SK-N-SH (cell line): ENCODE results near the gene HSPE1. TPM values are rescaled to one million over a fixed set of nuclear protein-coding genes. Genes with fewer than 3 reads are reported as not detected.

Experiments
- CTCF ChIA-PET: fragments of 300-600, 350-600 bp; formaldehyde crosslinking; extraction: SDS; loops from one replicate; lab custom pipeline; 2021; lab: Yijun Ruan, JAX
- POLR2A ChIA-PET: fragments of 350-600 bp; sonication (Branson Sonifier 250); formaldehyde crosslinking; extraction: SDS; loops from one replicate; lab custom pipeline; 2020; ENCODE audit warnings: antibody characterized with exemption, inconsistent platforms; lab: Yijun Ruan, JAX
- DNase-seq: peaks from one replicate; pipeline ENCODE4 v3.0.0; 2012
- H2AFZ ChIP-seq: fragments of 200-600 bp; sonication (generic); 2 replicates; pipeline ENCODE4 v1.8.1; 2016; ENCODE audit warnings: antibody characterized with exemption, mild to moderate bottlenecking, low read depth
- H3F3A ChIP-seq: fragments of 200-600 bp; sonication (generic); replicated peaks from 2 replicates; pipeline ENCODE3; 2016; ENCODE audit warnings: antibody characterized with exemption, mild to moderate bottlenecking; ENCODE audit not compliant: insufficient read depth
- H3K27ac ChIP-seq, 2 experiments: fragments of 200-500 bp in 1 of 2; fragments of 200-600 bp in 1 of 2; sonication (Bioruptor generic) in 1 of 2; sonication (generic), shearing (Covaris generic) in 1 of 2; 2 replicates each; pipeline versions ENCODE4 v1.5.1 to v1.6.1; 2014 to 2016; ENCODE audit warnings: low read depth in 2 of 2, inconsistent platforms in 1 of 2, low read length in 1 of 2, mild to moderate bottlenecking in 1 of 2, mixed read lengths in 1 of 2
- H3K27me3 ChIP-seq: fragments of 200-600 bp; sonication (generic), shearing (Covaris generic); 2 replicates; pipeline ENCODE4 v1.6.1; 2016; ENCODE audit warnings: mixed run types; ENCODE audit not compliant: insufficient read depth
- H3K36me3 ChIP-seq, 2 experiments: fragments of 200-500 bp in 1 of 2; fragments of 200-600 bp in 1 of 2; sonication (Bioruptor generic) in 1 of 2; sonication (generic) in 1 of 2; replicated peaks in 1 of 2; 2 replicates each; pipeline versions ENCODE3 to v1.5.1; 2014 to 2016; ENCODE audit warnings: low read length in 1 of 2, mild to moderate bottlenecking in 1 of 2; ENCODE audit not compliant: insufficient read depth in 2 of 2, control insufficient read depth in 1 of 2
- H3K4me1 ChIP-seq, 2 experiments: fragments of 200-500 bp in 1 of 2; fragments of 200-600 bp in 1 of 2; sonication (Bioruptor generic) in 1 of 2; sonication (generic), shearing (Covaris generic) in 1 of 2; 2 replicates each; pipeline versions ENCODE4 v1.5.1 to v1.6.1; 2014 to 2016; ENCODE audit warnings: low read depth in 1 of 2, low read length in 1 of 2, mixed run types in 1 of 2; ENCODE audit not compliant: insufficient read depth in 2 of 2, control insufficient read depth in 1 of 2
- H3K4me2 ChIP-seq: fragments of 200-600 bp; sonication (generic), shearing (Covaris generic); 2 replicates; pipeline ENCODE4 v1.6.1; 2017; ENCODE audit warnings: mixed run types
- H3K4me3 ChIP-seq, 2 experiments: fragments of 200-500 bp in 1 of 2; fragments of 200-600 bp in 1 of 2; sonication (Bioruptor generic) in 1 of 2; sonication (generic), shearing (Covaris generic) in 1 of 2; 2 replicates each; pipeline versions ENCODE4 v1.5.1 to v1.8.1; 2014 to 2016; ENCODE audit warnings: low read depth in 2 of 2, inconsistent platforms in 1 of 2, low read length in 1 of 2, mild to moderate bottlenecking in 1 of 2, mixed read lengths in 1 of 2, moderate library complexity in 1 of 2
- H3K79me2 ChIP-seq: fragments of 200-600 bp; sonication (generic); 2 replicates; pipeline ENCODE4 v1.8.1; 2017; ENCODE audit warnings: mild to moderate bottlenecking; ENCODE audit not compliant: insufficient read depth
- H3K9ac ChIP-seq: fragments of 200-600 bp; sonication (generic); 2 replicates; pipeline ENCODE4 v1.6.1; 2017; ENCODE audit warnings: mixed run types
- H3K9me2 ChIP-seq: fragments of 200-600 bp; sonication (generic); 2 replicates; pipeline ENCODE4 v1.6.1; 2017; ENCODE audit warnings: mixed run types
- H3K9me3 ChIP-seq: fragments of 200-600 bp; sonication (generic); 2 replicates; pipeline ENCODE4 v1.6.1; 2017; ENCODE audit warnings: mixed run types, mild to moderate bottlenecking, moderate library complexity
- H4K20me1 ChIP-seq: fragments of 200-600 bp; sonication (generic); 2 replicates; pipeline ENCODE4 v1.6.1; 2017; ENCODE audit warnings: mild to moderate bottlenecking, mixed run types; ENCODE audit not compliant: insufficient read depth
- CHD2 ChIP-seq: fragments of 150-350 bp; IDR thresholded peaks from 2 replicates; pipeline ENCODE4 v1.6.1; 2018; ENCODE audit warnings: low read length; ENCODE audit not compliant: partially characterized antibody
- ELF1 ChIP-seq: IDR thresholded peaks from 2 replicates; pipeline ENCODE4 v1.4.0; 2012
- FOSL2 ChIP-seq: IDR thresholded peaks from 2 replicates; pipeline ENCODE4 v1.4.0; 2012; ENCODE audit warnings: low read depth, mild to moderate bottlenecking, moderate library complexity, borderline replicate concordance
- FOXJ3 ChIP-seq: sonication (generic); formaldehyde crosslinking; IDR thresholded peaks from 2 replicates; pipeline ENCODE4 v1.5.1; 2020; ENCODE audit warnings: mild to moderate bottlenecking, missing genetic modification reagents
- FOXM1 ChIP-seq: IDR thresholded peaks from 2 replicates; pipeline ENCODE4 v1.4.0; 2012; ENCODE audit warnings: low read depth, mild to moderate bottlenecking
- GATA2 ChIP-seq: sonication (generic); formaldehyde crosslinking; IDR thresholded peaks from 2 replicates; pipeline ENCODE4 v1.5.0; 2020; ENCODE audit warnings: mild to moderate bottlenecking, missing genetic modification reagents
- MEF2A ChIP-seq: IDR thresholded peaks from 2 replicates; pipeline ENCODE4 v1.4.0; 2012; ENCODE audit warnings: low read depth, borderline replicate concordance
- MXI1 ChIP-seq: IDR thresholded peaks from 2 replicates; pipeline ENCODE4 v1.6.1; 2012; ENCODE audit warnings: mild to moderate bottlenecking, low read depth, low read length, improper control_type of control experiment
- NFIC ChIP-seq: IDR thresholded peaks from 2 replicates; pipeline ENCODE4 v1.4.0; 2012; ENCODE audit warnings: borderline replicate concordance
- NRF1 ChIP-seq: IDR thresholded peaks from 2 replicates; pipeline ENCODE4 v1.6.1; 2012; ENCODE audit warnings: low read depth, mild to moderate bottlenecking, low read length
- RCOR1 ChIP-seq: fragments of 150-350 bp; IDR thresholded peaks from 2 replicates; pipeline ENCODE4 v1.6.1; 2017; ENCODE audit warnings: antibody characterized with exemption, low read length
- RFX5 ChIP-seq: IDR thresholded peaks from 2 replicates; pipeline ENCODE4 v1.6.1; 2012; ENCODE audit warnings: mild to moderate bottlenecking, improper control_type of control experiment, low read length
- SIN3A ChIP-seq: IDR thresholded peaks from 2 replicates; pipeline ENCODE4 v1.6.1; 2012; ENCODE audit warnings: low read depth, mild to moderate bottlenecking, low read length, moderate library complexity, borderline replicate concordance
- TAF1 ChIP-seq: IDR thresholded peaks from 2 replicates; pipeline ENCODE4 v1.6.1; 2012; ENCODE audit warnings: low read depth, mild to moderate bottlenecking, low read length, moderate library complexity, borderline replicate concordance
- TCF12 ChIP-seq: IDR thresholded peaks from 2 replicates; pipeline ENCODE4 v1.4.0; 2012
- TEAD4 ChIP-seq: IDR thresholded peaks from 2 replicates; pipeline ENCODE4 v1.4.0; 2012; ENCODE audit warnings: mild to moderate bottlenecking, borderline replicate concordance; ENCODE audit not compliant: insufficient read depth
- YY1 ChIP-seq: IDR thresholded peaks from 2 replicates; pipeline ENCODE4 v1.4.0; 2012; ENCODE audit warnings: low read depth, mild to moderate bottlenecking
- WGBS: methylation state at CpG from one replicate; pipeline ENCODE4 v1.1.6; 2017; ENCODE audit warnings: low lambda C conversion rate; 5-methylcytosine and 5-hydroxymethylcytosine counted together
- polyA plus RNA-seq, 3 experiments: library from polyadenylated mRNA; depleted of rRNA; stranded (reverse); fragments of >200 nt; gene quantifications; 2 replicates each; pipeline ENCODE4 v1.2.3, GENCODE V29; 2012
- TF ChIP-seq, protein P1 (sequence below): IDR thresholded peaks from 2 replicates; pipeline ENCODE4 v1.4.0; 2012; ENCODE audit warnings: low read depth
- TF ChIP-seq, protein P2 (sequence below): fragments of 200-600 bp; sonication (generic); IDR thresholded peaks from 2 replicates; pipeline ENCODE4 v1.6.1; 2017; ENCODE audit warnings: antibody characterized with exemption, mild to moderate bottlenecking, moderate library complexity
- TF ChIP-seq, protein P3 (sequence below): IDR thresholded peaks from 2 replicates; pipeline ENCODE4 v1.4.0; 2012; ENCODE audit warnings: low read depth, borderline replicate concordance
- TF ChIP-seq, protein P4 (sequence below): fragments of 150-350 bp; IDR thresholded peaks from 2 replicates; pipeline ENCODE4 v1.6.1; 2016; ENCODE audit warnings: mild to moderate bottlenecking, low read depth, low read length

Gene HSPE1
- polyA plus RNA-seq, 1 of the 3 experiments (the other 2 are of a cell fraction): 130 TPM

DNA sequence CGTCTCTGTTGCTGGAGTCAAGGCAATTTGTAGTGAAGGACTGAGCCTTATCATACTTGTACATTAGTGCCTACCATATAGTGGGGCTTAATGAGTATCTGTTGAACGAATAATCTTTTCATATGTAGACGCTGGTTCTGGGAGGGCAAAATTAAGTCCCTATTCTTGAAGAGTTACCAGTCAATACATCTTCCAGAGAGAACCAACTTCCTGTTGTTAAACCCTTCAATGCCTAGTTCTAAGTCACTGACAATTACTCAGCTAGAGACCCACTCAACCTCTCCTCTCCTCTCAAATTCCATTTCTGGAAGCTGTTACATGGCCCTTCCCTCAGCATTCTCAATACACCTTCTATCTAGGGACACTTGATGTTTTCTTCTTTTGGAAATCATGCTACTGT lies 14.6 kb downstream of the HSPE1 start:
- WGBS: 93% methylated on average over 3 of the region's 3 CpGs
- H3K9me2 ChIP-seq: no peaks in the 10 kb centered on the region
- H3K4me1 ChIP-seq: peaks cover 0 to 8% of the 10 kb centered on the region in 2 experiments
- H3K4me2 ChIP-seq: peak overlapping the region; percentile 99
- TF ChIP-seq MXI1: no peak
- no peak for TF ChIP-seq ELF1
- no peak for TF ChIP-seq NFIC
- TF ChIP-seq, protein P1, sequence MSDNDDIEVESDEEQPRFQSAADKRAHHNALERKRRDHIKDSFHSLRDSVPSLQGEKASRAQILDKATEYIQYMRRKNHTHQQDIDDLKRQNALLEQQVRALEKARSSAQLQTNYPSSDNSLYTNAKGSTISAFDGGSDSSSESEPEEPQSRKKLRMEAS: no peak
- no peak for TF ChIP-seq TEAD4
- TF ChIP-seq CHD2: no peak
- no peak for TF ChIP-seq FOXJ3 (CRISPR knock-in tag)
- no peak for TF ChIP-seq FOXM1
- no peak for TF ChIP-seq GATA2 (CRISPR knock-in tag)
- H3K9ac ChIP-seq: peak overlapping the region; percentile 91; the same call in 1 of the 2 replicates
- H3K27me3 ChIP-seq: no peaks in the 10 kb centered on the region
- peak overlapping the region; percentile 98 for H2AFZ ChIP-seq
- peak overlapping the region; percentile 79 to 97 for H3K27ac ChIP-seq
- peaks cover 26% of the 10 kb centered on the region for H4K20me1 ChIP-seq
- peak overlapping the region; percentile 77 to 89; a peak in 3 of 4 replicates for H3K4me3 ChIP-seq
- ChIA-PET POLR2A (interaction anchor here (2.2 to 3.0 kb wide), 2 partner anchors 8 to 15 kb away, joined by 8 to 46 read pairs; partner anchors contain the start of genes HSPD1 and HSPE1), CTCF (interaction anchor here (1.3 kb wide), 1 partner anchor 10 kb away, joined by 6 read pairs; no protein-coding TSS in a partner anchor)
- peaks cover 39% of the 10 kb centered on the region for H3K79me2 ChIP-seq
- H3K9me3 ChIP-seq: no peaks in the 10 kb centered on the region
- peaks cover 0 to 8% of the 10 kb centered on the region in 2 experiments for H3K36me3 ChIP-seq
- peaks cover 3% of the 10 kb centered on the region for H3F3A ChIP-seq
- DNase-seq: peak; percentile 3

DNA sequence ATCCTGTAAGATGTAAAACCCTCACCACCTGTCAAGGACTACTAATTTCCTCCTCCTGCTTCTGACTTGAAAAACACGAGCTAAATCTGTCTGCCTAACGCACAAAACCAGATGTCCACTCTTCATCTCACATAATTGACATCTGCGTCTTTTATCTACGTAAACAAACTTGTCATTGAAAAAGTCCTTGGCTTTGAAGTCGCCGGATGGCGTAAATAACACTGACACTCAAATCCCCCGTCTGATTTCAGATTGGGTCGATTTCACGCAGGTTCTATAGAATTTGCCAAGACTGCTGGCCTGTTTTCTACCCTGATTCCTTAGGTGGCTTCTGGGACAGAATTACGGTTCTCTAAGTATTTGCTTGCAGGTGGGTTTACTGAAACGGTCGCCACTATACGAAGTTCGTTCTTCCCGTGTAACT lies 15.1 kb downstream of the HSPE1 start:
- Histone ChIP-seq H3F3A (peaks cover 3% of the 10 kb centered on the region), H3K27ac (peak overlapping the region; percentile 79 to 97), H3K4me1 (peaks cover 0 to 8% of the 10 kb centered on the region in 2 experiments), H3K4me3 (peak overlapping the region; percentile 77 to 89), H3K9me2 (no peaks in the 10 kb centered on the region), H3K79me2 (peaks cover 44% of the 10 kb centered on the region), H3K4me2 (peak overlapping the region; percentile 99), H3K36me3 (peaks cover 0 to 13% of the 10 kb centered on the region in 2 experiments), H3K9me3 (no peaks in the 10 kb centered on the region), H3K27me3 (no peaks in the 10 kb centered on the region), H2AFZ (peak overlapping the region; percentile 98), H4K20me1 (peaks cover 31% of the 10 kb centered on the region), H3K9ac (peak overlapping the region; percentile 91)
- WGBS: 8% methylated on average over 10 of the region's 16 CpGs
- ChIA-PET POLR2A (interaction anchor here (0.6 to 3.0 kb wide), 5 partner anchors 9 to 59 kb away, joined by 3 to 46 read pairs (median 5); partner anchors contain the start of genes HSPD1 and HSPE1), CTCF (interaction anchor here (1.1 to 2.2 kb wide), 3 partner anchors 10 to 15 kb away, joined by 3 to 11 read pairs (median 6); partner anchors contain the start of genes HSPD1 and HSPE1)
- DNase-seq: peak; percentile 60
- TF ChIP-seq RCOR1 (peak; percentile 51; the same call in 1 of the 2 replicates), FOXJ3 (CRISPR knock-in tag) (0 out of 2 replicates have a peak, but pooled peaks have one; percentile 29), YY1 (no peak), MEF2A (no peak), FOXM1 (no peak), RFX5 (no peak), TCF12 (no peak), NRF1 (no peak), TEAD4 (no peak), CHD2 (no peak), TAF1 (no peak), ELF1 (no peak), GATA2 (CRISPR knock-in tag) (peak; percentile 31; the same call in 1 of the 2 replicates), SIN3A (no peak), FOSL2 (no peak)
- TF ChIP-seq, protein P2, sequence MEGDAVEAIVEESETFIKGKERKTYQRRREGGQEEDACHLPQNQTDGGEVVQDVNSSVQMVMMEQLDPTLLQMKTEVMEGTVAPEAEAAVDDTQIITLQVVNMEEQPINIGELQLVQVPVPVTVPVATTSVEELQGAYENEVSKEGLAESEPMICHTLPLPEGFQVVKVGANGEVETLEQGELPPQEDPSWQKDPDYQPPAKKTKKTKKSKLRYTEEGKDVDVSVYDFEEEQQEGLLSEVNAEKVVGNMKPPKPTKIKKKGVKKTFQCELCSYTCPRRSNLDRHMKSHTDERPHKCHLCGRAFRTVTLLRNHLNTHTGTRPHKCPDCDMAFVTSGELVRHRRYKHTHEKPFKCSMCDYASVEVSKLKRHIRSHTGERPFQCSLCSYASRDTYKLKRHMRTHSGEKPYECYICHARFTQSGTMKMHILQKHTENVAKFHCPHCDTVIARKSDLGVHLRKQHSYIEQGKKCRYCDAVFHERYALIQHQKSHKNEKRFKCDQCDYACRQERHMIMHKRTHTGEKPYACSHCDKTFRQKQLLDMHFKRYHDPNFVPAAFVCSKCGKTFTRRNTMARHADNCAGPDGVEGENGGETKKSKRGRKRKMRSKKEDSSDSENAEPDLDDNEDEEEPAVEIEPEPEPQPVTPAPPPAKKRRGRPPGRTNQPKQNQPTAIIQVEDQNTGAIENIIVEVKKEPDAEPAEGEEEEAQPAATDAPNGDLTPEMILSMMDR: no peak
- TF ChIP-seq, protein P3, sequence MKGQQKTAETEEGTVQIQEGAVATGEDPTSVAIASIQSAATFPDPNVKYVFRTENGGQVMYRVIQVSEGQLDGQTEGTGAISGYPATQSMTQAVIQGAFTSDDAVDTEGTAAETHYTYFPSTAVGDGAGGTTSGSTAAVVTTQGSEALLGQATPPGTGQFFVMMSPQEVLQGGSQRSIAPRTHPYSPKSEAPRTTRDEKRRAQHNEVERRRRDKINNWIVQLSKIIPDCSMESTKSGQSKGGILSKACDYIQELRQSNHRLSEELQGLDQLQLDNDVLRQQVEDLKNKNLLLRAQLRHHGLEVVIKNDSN: no peak
- TF ChIP-seq, protein P1: no peak
- TF ChIP-seq, protein P4, sequence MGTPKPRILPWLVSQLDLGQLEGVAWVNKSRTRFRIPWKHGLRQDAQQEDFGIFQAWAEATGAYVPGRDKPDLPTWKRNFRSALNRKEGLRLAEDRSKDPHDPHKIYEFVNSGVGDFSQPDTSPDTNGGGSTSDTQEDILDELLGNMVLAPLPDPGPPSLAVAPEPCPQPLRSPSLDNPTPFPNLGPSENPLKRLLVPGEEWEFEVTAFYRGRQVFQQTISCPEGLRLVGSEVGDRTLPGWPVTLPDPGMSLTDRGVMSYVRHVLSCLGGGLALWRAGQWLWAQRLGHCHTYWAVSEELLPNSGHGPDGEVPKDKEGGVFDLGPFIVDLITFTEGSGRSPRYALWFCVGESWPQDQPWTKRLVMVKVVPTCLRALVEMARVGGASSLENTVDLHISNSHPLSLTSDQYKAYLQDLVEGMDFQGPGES: no peak
